ENCODE measurements around the gene MESD. TPM values are rescaled to one million over a fixed set of nuclear protein-coding genes. Genes with fewer than 3 reads are reported as not detected.
"Not testable (repeated sequence)": the region's sequence is repeated elsewhere in the genome, so short reads cannot be mapped to it uniquely, and the experiment has no call there.

MESD gene
- total and polyA plus RNA-seq, 9 of the 15 experiments (the other 6 are each of a cell fraction or from before 2014, with no cell fraction given), result 11.3 to 39.7 (median 22.8) TPM

GRCh38 chr15:80965454-80965853, 24.2 kb downstream of the MESD start:
- ATAC-seq; DNase-seq (ENCODE audit: extremely low read depth in 1 of 4, low spot score in 3 of 4); H3K9me3 ChIP-seq (replicated peaks; ENCODE audit: control insufficient read depth, insufficient read depth, low read depth, low read length); FAIRE-seq; BruUV-seq (replicated peaks); H2AFZ ChIP-seq (ENCODE audit: low read depth, low read length); POLR2A ChIA-PET; H3K9me1 ChIP-seq (ENCODE audit: control insufficient read depth, insufficient read depth, low read length); in situ Hi-C loops (cut with MboI); H3K27ac ChIP-seq (ENCODE audit: extremely low read depth, low read depth, low read length); H3K79me2 ChIP-seq (ENCODE audit: control insufficient read depth, insufficient read depth, low read length); CTCF ChIA-PET (ENCODE audit: low intra/inter-chr PET ratio); H4K20me1 ChIP-seq (replicated peaks; ENCODE audit: control insufficient read depth, insufficient read depth, low read length); intact Hi-C loops (cut with micrococcal nuclease); H3K9ac ChIP-seq (ENCODE audit: insufficient read depth in 1 of 2, low read depth in 2 of 2, low read length in 2 of 2); H3K27me3 ChIP-seq (ENCODE audit: control insufficient read depth in 2 of 2, insufficient read depth in 2 of 2, low read length in 2 of 2); H3K4me3 ChIP-seq; H3K4me2 ChIP-seq (ENCODE audit: insufficient read depth, low read length); H3K4me1 ChIP-seq (replicated peaks in 1 of 2; ENCODE audit: control insufficient read depth in 2 of 2, insufficient read depth in 2 of 2, low read length in 2 of 2): not testable (repeated sequence)
- TF ChIP-seq KDM1A (IDR thresholded peaks at IDR 0.05) (peak; percentile 38 to 43; a peak in 3 of 4 replicates), ZNF146 (CRISPR knock-in tag; IDR thresholded peaks at IDR 0.05; ENCODE audit: unreplicated experiment) (peak; percentile 73), BCOR (IDR thresholded peaks at IDR 0.05) (peak; percentile 43; the same call in 1 of the 2 replicates)
- H3K36me3 ChIP-seq (ENCODE audit: control insufficient read depth, insufficient read depth, low read length), result peaks cover 13% of the 10 kb centered on the region; the same call in 2 of the 3 replicates

- no peaks in the 10 kb centered on the region for H3K9me1 ChIP-seq (ENCODE audit: control insufficient read depth, insufficient read depth, low read length)
- H3K79me2 ChIP-seq (ENCODE audit: control insufficient read depth, insufficient read depth, low read length), result no peaks in the 10 kb centered on the region
- H3K36me3 ChIP-seq (ENCODE audit: control insufficient read depth, insufficient read depth, low read length), result no peaks in the 10 kb centered on the region; the same call in 2 of the 3 replicates
- CTCF ChIA-PET (ENCODE audit: low intra/inter-chr PET ratio), result no interaction called here
- intact Hi-C loops (cut with micrococcal nuclease), result no loop called here
- H3K4me3 ChIP-seq, result no peak overlapping the region
- H3K27ac ChIP-seq (ENCODE audit: extremely low read depth, low read depth, low read length), result no peak overlapping the region
- no peak for DNase-seq (ENCODE audit: extremely low read depth in 1 of 4, low spot score in 3 of 4)
- no peaks in the 10 kb centered on the region for H3K27me3 ChIP-seq (ENCODE audit: control insufficient read depth in 2 of 2, insufficient read depth in 2 of 2, low read length in 2 of 2)
- WGBS (ENCODE audit: insufficient coverage, low coverage, missing lambda C conversion rate), result 66% methylated on average over 9 of the region's 9 CpGs
- no peak for FAIRE-seq
- no peaks in the 10 kb centered on the region for H4K20me1 ChIP-seq (replicated peaks; ENCODE audit: control insufficient read depth, insufficient read depth, low read length)
- no peak overlapping the region for H2AFZ ChIP-seq (ENCODE audit: low read depth, low read length)
- no peak overlapping the region for H3K9ac ChIP-seq (ENCODE audit: insufficient read depth in 1 of 2, low read depth in 2 of 2, low read length in 2 of 2)
- in situ Hi-C loops (cut with MboI), result no loop called here
- POLR2A ChIA-PET, result interaction anchor here (0.6 kb wide), 1 partner anchor 204 kb away, joined by 3 read pairs; no protein-coding TSS in a partner anchor
- H3K4me1 ChIP-seq (replicated peaks in 1 of 2; ENCODE audit: control insufficient read depth in 2 of 2, insufficient read depth in 2 of 2, low read length in 2 of 2), result peaks cover 2 to 16% of the 10 kb centered on the region in 2 experiments; a peak in 3 of 5 replicates
- no TSS peak for BruUV-seq (replicated peaks)
- no peak overlapping the region for H3K4me2 ChIP-seq (ENCODE audit: insufficient read depth, low read length)
- no peaks in the 10 kb centered on the region for H3K9me3 ChIP-seq (replicated peaks; ENCODE audit: control insufficient read depth, insufficient read depth, low read depth, low read length)
- no peak for ATAC-seq
- no peak for TF ChIP-seq ZNF318 (IDR thresholded peaks at IDR 0.05; ENCODE audit: borderline replicate concordance in 1 of 2, low read depth in 1 of 2)
- TF ChIP-seq HIVEP1 (CRISPR knock-in tag; IDR thresholded peaks at IDR 0.05), result no peak
- TF ChIP-seq ZNF408 (CRISPR knock-in tag; IDR thresholded peaks at IDR 0.05; ENCODE audit: low read depth), result no peak
- no peak for TF ChIP-seq ZFP36 (IDR thresholded peaks at IDR 0.05; ENCODE audit: low read depth, low read length, partially characterized antibody)
- TF ChIP-seq HNRNPH1 (optimal IDR thresholded peaks at IDR 0.05; ENCODE audit: low read depth, low read length), result no peak
Observed at GRCh38 chr15:80958818-80959495, 30.7 kb downstream of the MESD start.
